Right cardiac atrium (tissue), 5 donors: ENCODE measurements around the gene DOCK4. TPM values are rescaled to one million over a fixed set of nuclear protein-coding genes. Genes with fewer than 3 reads are reported as not detected.

Experiments used
- polyA plus RNA-seq: library from polyadenylated mRNA; stranded (reverse); fragments of 200-250 nt; gene quantifications from one replicate; pipeline ENCODE4 v1.2.3, GENCODE V29; 2013
- total RNA-seq, 4 donors: library from RNA; stranded (reverse); fragmentation: NEBNext Ultra II Directional; extraction: Animal tissue kit (Norgen Biotek cat#: 25700); gene quantifications; one replicate each; pipeline ENCODE4 v1.2.1, GENCODE V29; 2021
- donor health status: healthy with polysubstance abuse.
- donor health status: DM: no; HTN: yes; CAD: no.
- donor health status: DM: no; HTN: no; CAD: no.
- donor health status: DM: no; HTN: yes; CAD: no; lungs with severe emphysema.
- donor health status: DM: yes; HTN: yes; CAD: no.

The DOCK4 gene
- total and polyA plus RNA-seq, 5 donors: 5.7 to 19.9 (median 15.7) TPM

Other genes with a start within 250 kb of the DOCK4 start
- 10 to 100 TPM; 17.1 to 22.4 (median 18.4) TPM for gene ZNF277, start 296 bp upstream of the DOCK4 start, total RNA-seq
- gene ZNF277, start 296 bp upstream of the DOCK4 start, polyA plus RNA-seq: 11.9 TPM
- 10 to 100 TPM; 24.1 to 51.7 (median 26.8) TPM for gene IFRD1, start 244.1 kb upstream of the DOCK4 start, total RNA-seq
- gene IFRD1, start 244.1 kb upstream of the DOCK4 start, polyA plus RNA-seq: 28.6 TPM